Middle frontal gyrus (tissue), 1 donor: ENCODE measurements around the gene CD274.
"Not testable (repeated sequence)": the region's sequence is repeated elsewhere in the genome, so short reads cannot be mapped to it uniquely, and the experiment has no call there.

Experiments
- DNase-seq: peaks from one replicate; pipeline ENCODE4 v3.0.0-alpha.2; 2015; ENCODE audit warnings: low spot score; ENCODE audit errors: extremely low spot score

The CD274 gene

DNA sequence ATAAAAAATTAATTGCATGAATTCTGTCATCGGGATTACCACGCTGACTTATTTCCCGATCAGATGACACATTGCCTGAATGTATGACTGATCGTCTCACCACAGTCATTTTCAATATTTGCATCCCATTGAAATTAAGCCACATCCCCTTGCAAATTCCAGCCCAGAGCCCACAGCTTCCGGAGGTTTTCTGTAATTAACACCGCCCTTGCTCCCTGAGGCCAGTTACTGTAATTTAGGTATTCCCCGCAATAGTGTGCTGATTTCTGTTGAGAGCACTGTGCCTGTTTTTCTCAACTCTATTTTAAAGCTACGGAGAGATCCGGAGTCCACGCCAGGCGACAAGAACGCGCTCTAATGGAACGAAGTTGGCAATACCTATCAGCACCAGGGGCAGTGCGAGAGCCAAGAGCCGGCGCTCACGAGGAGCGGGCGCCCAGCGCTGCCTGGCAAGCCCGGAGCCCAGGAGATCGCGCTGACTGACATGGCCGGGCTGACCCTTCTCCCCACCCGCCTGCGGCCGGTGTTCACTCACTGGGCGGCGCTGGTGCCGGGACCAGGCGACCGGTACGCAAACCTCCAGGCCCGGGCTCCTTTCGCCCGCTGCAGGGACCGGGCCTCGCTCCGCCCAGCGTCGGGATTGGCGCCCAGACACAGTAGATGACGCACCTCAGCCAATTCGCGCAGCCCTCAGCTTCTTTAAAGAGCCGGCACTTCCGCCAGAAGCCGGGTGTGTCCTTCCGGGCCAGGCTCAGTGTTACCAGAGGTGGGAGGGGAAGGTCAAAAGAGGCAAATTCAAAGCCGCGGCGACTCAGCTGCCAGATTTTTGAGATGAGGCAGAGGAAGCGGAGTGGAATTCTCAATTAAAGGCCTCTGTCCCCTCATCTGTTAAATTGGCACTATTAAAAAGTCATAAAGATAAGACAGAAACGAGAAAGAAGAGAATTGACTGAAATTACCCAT lies 12.8 kb upstream of the CD274 start, which contains the start of gene PLGRKT:
Gene PLGRKT (minus strand): TSS at position 672 of the 963 bp plus-strand sequence. CDS start 5,948 bp downstream, outside the sequence.
- DNase-seq, result peak; percentile 98

DNA sequence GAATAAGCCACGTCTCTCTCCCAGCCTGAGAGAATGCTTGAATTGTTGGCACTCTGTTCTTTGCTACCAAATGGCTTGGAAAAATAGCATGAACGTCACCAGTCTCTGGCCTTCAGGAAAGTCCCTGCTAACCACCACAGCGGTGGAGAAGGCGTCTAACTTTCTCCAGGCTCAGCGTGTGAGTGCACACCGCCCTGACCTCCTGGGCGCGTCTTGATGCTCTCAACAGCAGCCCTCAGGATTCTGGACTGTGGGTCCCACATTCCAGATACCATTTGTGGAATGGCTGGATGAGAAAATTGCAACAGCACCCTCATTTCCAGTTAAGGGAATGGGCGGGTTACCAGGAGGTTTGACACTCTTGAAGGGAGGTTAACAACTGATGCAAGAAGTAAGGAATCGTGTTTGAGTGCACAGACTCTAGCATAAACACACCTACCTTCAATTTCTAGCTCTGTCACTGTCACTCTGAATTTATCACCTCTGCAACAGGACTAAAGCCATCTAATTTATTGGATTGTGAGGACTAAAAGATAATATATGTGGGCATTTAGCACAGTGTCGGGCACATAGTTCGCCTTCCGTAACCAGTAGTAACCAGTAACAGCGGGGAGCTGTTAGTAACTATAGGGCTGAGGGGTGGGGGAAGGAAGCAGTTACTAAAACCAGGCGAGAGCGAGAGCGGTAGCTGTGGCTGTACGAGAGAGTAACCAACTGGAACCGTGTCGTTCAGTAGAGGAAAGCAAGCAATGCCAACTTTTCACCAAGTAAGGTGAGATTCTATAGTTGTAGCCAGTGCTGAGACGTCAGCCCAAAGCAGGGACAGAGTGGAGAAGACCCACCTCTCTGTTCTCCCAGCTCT lies 11.8 kb upstream of the CD274 start:
- DNase-seq, result no peak

- no peak for DNase-seq
These were observed 9.9 kb upstream of the CD274 start for GRCh38 chr9:5440426-5440825.

DNA sequence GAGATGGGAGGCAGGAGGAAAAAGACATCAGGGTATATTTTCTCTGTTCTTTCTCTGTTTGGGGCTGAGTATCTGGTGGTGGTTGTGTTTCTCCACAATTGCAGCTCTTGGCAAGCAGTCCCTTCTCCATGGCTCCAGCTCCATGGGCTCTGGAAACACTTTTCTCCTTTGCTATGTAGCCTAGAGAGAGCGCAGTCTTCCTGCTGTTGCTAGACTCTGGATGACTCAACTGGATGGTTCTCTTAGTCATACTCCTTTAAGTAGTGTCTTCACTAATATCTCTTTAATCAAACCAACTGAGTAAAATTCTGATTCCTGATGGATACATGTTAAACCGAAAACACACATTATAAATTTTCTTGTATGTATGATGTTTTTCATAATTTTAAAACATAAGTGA lies 9.3 kb upstream of the CD274 start:
- DNase-seq, result no peak

DNA sequence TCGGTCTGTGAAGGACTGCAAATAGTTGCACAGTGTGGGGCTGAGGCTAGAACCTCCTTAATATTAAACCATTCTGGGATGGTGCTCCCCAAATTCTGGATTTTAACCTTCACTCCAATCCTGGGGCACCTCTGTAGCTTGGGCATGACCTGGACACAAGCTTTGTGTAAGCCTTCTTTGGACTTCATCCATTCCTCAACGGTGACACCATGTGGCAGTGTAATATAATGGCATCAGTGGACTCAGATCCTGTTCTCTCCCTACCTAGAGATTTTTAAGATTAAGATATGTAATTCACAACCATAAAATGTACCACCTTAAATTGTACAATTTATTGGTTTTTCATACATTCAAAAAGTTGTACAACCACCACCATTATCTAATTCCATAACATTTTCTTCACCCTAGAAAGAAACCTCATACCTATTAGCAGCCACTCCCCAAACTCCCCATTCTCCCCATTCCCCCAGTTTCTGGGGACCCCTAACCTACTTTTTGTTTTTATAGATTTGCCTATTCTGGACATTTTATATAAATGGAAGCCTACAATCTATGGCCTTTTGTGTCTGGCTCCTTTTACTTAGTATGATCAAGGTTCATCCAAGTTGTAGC lies 7.8 kb upstream of the CD274 start:
- peak; percentile 39 for DNase-seq

GRCh38 chr9:5443850-5444249 lies 6.5 kb upstream of the CD274 start:
- DNase-seq, result no peak

- not testable (repeated sequence) for DNase-seq
These were observed 5.2 kb upstream of the CD274 start for GRCh38 chr9:5445096-5445495.

GRCh38 chr9:5445886-5446285 lies 4.5 kb upstream of the CD274 start:
- no peak for DNase-seq

DNA sequence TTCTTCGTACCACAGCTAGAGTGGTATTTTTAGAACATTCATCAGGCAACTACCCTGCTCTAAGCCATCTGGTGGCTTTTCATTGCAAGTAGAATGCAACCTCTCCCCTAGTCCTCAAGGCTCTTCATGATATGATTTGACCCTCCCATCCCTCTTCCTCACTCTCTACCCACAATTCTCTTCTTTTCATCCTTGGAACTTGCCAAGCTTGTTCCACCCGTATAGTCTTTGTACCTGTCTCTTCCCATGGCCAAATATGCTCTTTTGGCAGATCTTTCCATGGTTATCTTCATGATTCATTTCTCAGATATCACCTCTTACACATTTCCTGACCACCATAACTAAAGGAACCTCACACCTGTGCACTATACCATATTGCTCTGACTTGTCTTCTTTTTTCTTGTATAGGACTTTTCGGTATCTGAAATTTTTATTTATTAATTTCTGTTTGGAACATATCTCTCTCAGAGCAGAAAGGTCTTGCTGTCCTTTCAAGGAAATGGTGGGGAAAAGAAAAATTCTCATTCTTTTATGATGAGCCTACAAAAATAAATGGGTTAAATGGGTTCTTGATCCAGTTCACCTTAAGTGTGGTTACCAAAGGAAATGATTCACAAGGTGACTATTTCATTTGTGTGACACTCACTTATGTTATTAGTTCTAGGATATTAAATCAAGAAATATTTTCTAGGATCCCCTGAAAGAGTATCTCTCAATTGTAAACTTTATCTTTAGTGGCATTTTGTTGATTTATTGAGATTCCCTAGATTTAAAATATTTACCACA lies 3.7 kb upstream of the CD274 start:
- no peak for DNase-seq

- no peak for DNase-seq
These were observed 3.0 kb upstream of the CD274 start for GRCh38 chr9:5447337-5447736.

- DNase-seq, result no peak
These were observed 2.3 kb upstream of the CD274 start for GRCh38 chr9:5448016-5448415.

DNA sequence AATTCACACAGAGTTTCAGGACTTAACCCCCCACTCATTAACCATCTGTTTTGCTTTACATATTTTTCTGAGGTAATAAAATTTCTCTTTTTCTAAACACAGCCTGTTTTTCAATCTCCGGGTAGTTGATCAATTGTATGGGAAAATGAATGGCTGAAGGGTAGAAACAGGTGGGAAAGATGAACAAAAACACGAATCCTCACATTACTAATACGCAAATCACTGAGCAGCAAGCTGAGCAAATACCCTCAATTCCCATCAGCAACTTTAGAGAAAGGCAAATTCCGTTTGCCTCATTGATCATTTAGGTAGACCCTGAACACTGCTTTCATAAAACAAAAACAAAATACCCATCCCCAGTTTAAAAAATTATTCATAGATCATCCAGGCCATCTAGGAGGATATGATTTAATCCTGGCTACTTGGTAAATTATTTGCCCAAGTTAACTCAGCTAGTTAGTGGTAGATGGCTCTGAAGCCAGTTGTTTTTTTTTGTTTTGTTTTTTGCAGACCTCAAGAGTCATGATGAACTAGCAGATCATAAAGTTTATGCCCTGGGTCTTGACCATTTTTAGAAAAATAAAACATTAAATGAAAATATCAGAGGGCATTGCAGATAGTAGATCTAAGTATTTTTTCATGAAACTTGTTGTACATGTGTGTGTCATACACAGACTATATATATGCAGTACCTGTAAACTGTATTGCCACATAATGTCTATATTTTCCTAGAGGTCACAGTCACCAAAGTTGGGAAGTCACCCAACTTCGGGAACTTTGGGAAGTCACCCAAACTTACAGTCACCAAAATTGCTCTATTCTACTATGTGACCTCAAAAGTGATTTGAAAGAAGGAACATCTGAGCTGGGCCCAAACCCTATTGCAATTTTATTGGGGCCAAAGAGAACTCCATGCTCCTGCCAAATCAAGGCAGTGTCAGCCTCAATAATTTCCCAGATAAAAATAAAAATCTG lies 1.6 kb upstream of the CD274 start:
- no peak for DNase-seq

DNA sequence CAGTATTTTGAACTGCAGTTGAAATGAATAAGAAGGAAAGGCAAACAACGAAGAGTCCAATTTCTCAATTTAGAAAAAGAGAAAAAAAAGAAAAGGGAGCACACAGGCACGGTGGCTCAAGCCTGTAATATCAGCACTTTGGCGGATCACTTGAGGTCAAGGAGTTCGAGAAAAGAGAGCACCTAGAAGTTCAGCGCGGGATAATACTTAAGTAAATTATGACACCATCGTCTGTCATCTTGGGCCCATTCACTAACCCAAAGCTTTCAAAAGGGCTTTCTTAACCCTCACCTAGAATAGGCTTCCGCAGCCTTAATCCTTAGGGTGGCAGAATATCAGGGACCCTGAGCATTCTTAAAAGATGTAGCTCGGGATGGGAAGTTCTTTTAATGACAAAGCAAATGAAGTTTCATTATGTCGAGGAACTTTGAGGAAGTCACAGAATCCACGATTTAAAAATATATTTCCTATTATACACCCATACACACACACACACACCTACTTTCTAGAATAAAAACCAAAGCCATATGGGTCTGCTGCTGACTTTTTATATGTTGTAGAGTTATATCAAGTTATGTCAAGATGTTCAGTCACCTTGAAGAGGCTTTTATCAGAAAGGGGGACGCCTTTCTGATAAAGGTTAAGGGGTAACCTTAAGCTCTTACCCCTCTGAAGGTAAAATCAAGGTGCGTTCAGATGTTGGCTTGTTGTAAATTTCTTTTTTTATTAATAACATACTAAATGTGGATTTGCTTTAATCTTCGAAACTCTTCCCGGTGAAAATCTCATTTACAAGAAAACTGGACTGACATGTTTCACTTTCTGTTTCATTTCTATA lies 602 bp upstream of the CD274 start:
- no peak for DNase-seq

- DNase-seq, result no peak
These were observed 1.9 kb downstream of the CD274 start for GRCh38 chr9:5452286-5452609.

DNA sequence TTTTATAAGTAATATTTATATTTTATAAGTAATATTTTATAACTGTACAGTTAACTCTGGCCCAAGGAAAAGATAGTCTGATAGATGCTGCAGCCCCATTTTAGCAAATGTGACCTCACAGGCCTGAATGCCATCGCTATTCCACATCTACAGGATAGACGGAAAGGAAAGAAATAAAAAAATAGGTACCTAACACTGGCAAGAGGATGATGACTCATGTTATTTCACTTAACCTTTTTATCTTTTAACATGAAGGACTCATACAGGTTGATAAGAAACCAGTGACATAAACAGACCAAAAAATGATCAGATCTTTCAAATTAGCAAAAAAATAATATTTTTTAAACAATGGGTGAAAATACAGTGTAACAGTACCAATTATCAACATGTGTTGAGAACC lies 2.7 kb downstream of the CD274 start:
- DNase-seq, result no peak

DNA sequence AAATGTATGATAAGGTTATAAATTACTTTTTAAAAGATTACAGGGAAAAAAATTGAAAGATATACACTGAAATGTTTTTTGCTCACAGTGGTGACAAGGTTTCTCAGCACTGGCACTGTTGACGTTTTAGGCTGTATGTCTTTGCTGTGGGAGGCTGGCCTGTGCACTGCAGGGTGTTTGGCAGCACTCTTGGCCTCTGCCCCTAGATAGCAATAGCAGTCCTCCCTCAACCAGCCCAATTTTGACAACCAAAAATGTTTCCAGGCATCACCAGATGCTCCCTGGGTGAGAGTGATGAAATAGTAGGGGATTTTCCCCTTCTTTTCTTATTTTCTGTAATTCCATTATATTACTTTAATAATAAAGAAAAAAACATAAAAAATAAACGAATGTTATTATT lies 3.3 kb downstream of the CD274 start:
- no peak for DNase-seq

DNA sequence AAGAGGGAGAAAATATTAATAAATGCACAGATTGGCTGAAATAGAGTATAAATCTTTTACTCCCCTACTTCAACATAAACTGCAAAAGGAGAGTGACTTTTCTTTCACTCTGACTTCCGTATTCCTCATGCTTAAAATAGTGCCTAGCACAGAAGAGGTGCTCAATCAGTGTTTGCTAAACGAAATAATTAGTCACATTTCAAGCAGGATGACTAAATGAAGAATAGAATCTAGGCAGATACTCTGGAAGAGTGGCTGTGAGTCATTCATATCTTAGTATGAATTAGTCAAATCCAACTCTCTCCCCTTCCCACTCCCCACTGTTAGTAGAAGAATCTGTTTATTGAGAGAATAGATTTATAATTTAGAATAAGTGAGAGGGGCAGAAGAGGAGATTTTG lies 4.8 kb downstream of the CD274 start:
- no peak for DNase-seq

DNA sequence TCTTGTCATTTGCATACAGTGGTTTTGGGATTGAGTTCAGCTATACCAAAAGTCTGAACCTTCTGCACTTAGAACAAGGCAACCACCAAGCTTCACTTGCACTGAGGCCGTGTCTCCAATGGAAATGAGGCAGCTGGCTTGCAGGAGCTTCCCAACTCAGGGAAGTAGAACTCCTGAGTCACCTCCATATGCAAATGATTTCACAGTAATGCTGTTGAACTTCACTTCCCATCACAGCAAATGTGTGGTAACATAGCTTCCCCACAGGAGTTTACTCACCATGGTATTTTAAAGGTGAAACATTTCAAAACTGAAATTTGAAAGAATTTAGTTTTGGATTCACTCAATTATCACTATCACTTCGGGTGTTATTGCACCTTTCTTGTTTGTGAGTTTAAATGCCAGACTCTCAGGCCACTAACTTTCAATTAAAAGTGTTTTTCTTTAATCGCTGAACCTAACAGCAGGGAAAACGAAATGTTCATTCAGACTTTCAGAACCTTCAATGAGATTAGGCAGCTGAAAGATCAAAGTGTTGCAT lies 9.0 kb downstream of the CD274 start:
- no peak for DNase-seq

GRCh38 chr9:5460157-5460556 lies 9.8 kb downstream of the CD274 start:
- DNase-seq, result no peak
